GM19025 (cell line): ENCODE results near the gene CYBB.
"Not testable (repeated sequence)": the region's sequence is repeated elsewhere in the genome, so short reads cannot be mapped to it uniquely, and the experiment has no call there.

Experiments
- ATAC-seq: cut with Tn5 transposase; IDR thresholded peaks from one replicate; pipeline ENCODE4 v1.9.1; 2021; ENCODE audit warnings: mild to moderate bottlenecking, low read depth, moderate library complexity; ENCODE audit not compliant: unreplicated experiment

CYBB gene

GRCh38 chrX:37779857-37780256, at the start of gene CYBB:
CYBB (plus strand) TSS chrX:37780059; CDS start chrX:37780078, 19 bp downstream.
- peak; percentile 35 for ATAC-seq

DNA sequence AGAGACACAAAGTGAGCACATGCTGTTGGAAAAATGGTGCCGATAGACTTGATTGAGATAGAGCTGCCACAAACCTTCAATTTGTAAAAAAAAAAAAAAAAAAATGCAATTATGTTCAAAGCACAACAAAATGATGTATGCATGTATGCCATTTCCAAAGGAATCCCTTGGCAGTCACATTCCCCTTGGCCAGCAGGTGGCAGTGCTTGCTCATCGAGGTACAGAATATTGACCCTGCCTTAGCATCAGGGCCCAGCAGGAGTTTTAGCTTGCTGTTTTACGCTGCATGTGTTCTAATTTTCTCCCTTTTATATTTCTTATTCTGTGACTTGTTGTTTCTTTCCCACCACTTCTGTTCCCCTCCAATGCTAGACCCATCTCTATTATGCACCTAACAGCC, 34.5 kb upstream of the CYBB start:
- no peak for ATAC-seq

- peak; percentile 23 for ATAC-seq
Measured at GRCh38 chrX:37745835-37746217, 34.0 kb upstream of the CYBB start.

DNA sequence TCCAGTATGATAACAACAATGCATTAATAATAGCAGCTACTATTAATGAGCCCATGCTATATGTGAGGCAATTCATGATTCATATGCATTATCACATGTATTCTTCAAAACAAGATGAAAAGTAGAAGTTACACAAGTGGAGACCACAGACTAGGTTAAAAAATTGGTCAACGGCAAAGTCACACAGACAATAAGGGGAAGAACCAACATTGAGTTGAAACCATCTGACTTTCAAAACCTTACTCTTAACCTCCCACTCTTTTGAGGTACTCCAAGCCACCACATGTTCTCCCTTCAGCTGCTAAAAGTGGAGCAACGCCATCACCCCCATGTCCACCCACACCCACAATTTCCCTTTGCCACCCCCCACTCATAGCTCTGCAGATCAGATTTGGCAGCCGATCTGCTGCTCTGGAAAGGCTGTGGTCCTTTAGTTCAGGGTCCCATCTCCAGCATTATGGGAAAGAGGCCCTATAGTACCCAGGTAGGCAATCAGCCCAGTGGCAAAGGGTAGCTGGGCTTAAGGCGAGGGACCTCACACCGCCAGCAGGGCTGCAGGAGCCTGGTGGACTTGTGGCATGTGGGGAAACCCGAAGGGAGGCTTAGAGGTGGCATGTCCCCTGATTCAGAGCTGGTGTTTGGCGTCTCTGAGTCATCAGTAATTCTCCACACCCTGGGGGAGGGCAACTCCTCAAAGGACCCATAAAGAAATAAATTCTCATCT, 33.5 kb upstream of the CYBB start:
- ATAC-seq: peak; percentile 87

GRCh38 chrX:37746951-37747350, 32.9 kb upstream of the CYBB start:
- no peak for ATAC-seq

DNA sequence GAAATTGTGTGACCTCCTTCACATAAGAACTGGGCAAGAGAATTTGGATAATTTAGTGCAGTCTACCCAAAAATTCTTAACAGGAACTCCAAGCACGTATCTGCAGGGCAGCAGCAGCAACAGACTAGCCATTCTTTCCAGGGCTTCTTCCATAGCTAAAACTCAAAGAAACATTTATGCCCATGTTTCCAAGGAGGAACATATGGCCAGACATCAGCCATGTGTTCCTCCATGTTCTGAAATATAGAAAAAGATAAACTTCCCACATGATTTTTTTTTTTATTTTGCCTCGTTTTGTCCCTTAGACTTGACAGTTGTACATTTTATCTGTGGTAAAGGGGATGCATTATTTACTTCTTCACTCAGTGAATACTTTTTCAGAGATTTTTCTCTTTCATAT, 27.6 kb upstream of the CYBB start:
- ATAC-seq: no peak

DNA sequence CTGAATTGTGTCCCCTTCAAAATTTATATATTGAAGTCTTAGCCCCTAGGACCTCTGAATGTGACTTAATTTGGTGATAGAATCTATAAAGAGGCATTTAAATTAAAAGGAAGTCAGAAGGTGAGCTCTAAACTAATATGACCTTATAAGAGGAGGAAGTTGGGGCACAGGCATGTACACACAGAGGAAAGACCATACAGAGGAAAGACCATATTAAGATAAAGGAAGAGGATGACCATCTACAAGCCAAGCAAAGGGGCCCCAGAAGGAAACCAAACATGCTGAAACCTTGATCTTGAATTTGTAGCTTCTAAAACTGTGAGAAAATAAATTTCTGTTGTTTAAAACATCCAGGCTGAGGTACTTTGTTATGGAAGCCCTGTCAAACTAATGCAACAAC, 26.9 kb upstream of the CYBB start:
- ATAC-seq: no peak

DNA sequence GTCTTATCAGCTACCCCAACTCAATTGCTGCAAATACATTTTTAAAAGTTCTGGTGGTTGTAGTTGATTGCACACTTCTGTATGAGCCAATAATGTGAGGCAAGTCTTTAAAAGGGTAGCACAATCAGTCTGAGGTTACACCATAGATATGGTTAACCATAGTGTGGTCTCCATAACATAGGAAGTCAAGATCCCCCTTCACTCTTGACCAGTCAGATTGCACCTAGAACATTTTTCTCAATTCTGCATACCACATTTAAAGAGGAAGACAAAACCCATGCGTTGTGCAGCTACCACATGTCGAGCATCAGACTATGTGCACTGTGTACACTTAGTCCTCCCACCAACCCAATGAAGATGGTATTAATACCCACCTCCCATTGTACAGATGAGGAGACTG, 26.5 kb upstream of the CYBB start:
- ATAC-seq: no peak

DNA sequence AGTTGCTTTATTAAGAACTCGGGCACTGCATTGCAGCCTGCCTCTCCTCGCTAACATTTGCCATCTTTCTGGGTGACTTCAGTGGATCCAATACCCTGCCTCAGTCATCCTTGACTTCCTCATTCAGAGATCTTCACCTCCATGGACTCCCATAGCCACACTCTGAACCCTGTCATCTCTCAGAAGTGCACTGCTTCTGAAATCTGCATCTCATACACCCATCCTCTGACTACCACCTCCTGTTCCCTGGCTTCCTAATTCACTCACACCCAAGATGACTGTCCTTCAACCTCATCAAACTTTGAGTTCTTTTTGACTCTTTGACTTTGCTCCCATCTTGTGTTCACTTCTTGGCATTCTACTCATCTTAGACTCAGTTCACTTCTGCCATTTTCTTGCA, 25.3 kb upstream of the CYBB start:
- ATAC-seq: peak; percentile 16

DNA sequence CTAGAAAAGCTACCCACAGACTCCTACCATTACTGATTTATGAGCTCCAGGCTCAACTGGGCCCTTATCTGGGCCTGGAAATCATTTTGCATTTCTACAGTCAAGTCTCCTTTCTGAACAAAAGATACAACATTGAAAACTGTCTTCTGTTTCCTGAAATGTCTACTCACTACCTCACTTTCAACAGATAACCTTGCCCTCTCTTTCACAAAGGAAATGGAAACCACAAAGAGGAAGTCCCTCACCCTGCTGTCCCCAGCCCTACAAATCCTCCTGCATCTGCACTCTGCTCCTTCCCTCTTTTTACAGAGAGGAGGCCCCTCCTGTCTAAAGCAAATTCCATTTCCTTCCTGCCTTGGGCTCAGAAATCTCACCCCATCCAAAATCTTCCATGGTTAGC, 24.8 kb upstream of the CYBB start:
- ATAC-seq: peak; percentile 90

- ATAC-seq: no peak
Measured at GRCh38 chrX:37757082-37757481, 22.8 kb upstream of the CYBB start.

GRCh38 chrX:37759351-37759750, 20.5 kb upstream of the CYBB start:
- ATAC-seq: no peak

DNA sequence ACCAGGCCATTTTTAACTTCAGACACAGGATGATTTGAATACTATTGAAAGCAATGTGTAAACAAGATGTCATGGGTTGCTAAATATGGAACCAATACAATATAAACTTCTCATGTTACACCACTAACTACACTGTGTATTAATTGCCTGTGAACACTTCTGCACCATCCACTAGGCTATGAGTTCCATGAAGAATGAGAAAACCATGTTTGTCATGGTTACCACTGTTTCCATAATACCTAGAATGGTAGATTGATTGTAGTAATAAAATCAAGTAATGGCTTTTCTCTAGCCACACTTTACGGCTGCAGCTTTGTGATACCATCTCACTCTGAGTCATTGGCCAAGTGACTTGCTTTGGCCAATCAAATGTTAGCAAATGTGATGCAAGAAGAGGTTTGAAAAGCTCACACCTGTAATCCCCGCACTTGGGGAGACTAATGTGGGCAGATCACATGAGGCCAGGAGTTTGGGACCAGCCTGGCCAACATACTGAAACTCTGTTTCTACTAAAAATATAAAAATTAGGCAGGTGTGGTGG, 19.9 kb upstream of the CYBB start:
- ATAC-seq: no peak

GRCh38 chrX:37763400-37763799, 16.5 kb upstream of the CYBB start:
- ATAC-seq: no peak

DNA sequence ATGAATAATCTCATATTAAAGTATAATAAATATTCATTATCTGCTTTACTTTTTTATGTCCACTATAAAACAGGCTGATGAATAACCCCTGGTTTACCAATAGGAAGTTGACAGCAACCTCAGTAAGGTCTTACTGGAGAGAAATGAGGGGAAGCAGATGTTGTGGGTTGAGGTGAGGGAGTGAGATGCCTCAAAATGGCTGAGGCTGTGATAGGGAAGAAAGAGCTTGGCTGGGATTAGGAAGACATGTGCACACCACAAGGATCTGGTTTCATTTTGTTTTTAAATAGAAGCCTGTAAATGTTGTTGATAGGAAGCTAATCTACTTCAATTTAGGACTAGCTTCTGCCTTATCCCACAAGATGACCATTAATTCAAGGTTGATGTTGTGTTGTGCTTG, 14.4 kb upstream of the CYBB start:
- ATAC-seq: no peak

DNA sequence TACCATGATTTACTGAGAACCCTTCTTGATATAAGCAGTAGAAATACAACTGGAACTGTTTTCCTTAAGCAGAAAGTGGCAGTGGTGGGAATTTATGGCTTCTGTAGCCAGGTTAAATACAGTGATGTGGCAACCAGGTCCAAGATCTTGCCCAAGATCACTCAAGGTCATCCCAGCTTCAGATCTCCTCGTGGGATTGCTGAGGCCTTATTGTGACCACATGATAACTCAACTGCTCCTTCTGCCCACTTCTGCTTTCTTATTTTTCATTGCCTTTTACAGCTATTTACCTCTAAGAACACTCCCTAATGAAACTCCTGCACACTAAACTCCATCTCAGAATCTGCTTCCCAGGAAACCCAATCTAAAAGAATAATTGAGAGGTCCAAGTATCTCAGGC, 12.4 kb upstream of the CYBB start:
- no peak for ATAC-seq

- ATAC-seq: not testable (repeated sequence)
Measured at GRCh38 chrX:37768866-37769265, 11.0 kb upstream of the CYBB start.

- peak; percentile 62 for ATAC-seq
Measured at GRCh38 chrX:37776283-37776986, 3.4 kb upstream of the CYBB start.

GRCh38 chrX:37776987-37777325, 2.9 kb upstream of the CYBB start:
- peak; percentile 17 for ATAC-seq

GRCh38 chrX:37781081-37781480, 1.2 kb downstream of the CYBB start:
- no peak for ATAC-seq

DNA sequence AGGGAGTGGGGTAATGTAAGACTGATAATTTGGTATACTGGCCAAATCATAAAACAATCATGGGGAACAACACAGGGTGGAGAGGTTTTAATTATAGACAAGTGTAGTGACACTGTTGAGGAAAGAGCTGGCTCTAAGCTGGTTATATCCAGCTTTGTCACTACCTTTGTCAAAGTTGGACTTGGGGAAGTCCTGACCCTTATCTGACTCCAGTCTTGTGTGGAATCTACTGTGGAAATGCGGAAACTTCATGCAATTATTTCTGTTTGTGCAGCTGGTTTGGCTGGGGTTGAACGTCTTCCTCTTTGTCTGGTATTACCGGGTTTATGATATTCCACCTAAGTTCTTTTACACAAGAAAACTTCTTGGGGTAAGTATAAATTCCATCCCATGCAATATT, 2.0 kb downstream of the CYBB start:
- ATAC-seq: no peak

DNA sequence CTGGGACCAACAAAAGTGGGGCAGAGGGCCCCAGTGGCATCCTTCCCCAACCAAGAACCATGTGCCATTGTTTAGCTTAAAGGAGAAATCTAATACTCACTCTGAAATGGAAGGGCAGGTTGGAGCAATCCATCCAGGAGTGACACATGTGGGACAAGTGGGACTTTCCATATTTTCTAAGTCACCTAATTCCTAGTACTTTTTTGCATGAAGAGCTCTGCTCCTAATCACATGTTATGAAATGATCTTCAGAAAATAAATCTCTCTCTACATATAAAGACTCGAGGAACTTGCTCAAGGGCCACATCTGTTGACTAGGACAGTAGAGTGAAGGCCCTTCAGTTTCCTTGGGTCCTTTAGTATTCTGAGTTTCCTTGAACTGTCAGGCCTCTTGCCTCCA, 2.5 kb downstream of the CYBB start:
- no peak for ATAC-seq
